ENCODE data around the gene ATP5F1E. TPM values are rescaled to one million over a fixed set of nuclear protein-coding genes. Genes with fewer than 3 reads are reported as not detected.

The ATP5F1E gene
- polyA plus RNA-seq, 6 donors from 2014 or later = 53.9 to 103 (median 75.5) TPM

DNA sequence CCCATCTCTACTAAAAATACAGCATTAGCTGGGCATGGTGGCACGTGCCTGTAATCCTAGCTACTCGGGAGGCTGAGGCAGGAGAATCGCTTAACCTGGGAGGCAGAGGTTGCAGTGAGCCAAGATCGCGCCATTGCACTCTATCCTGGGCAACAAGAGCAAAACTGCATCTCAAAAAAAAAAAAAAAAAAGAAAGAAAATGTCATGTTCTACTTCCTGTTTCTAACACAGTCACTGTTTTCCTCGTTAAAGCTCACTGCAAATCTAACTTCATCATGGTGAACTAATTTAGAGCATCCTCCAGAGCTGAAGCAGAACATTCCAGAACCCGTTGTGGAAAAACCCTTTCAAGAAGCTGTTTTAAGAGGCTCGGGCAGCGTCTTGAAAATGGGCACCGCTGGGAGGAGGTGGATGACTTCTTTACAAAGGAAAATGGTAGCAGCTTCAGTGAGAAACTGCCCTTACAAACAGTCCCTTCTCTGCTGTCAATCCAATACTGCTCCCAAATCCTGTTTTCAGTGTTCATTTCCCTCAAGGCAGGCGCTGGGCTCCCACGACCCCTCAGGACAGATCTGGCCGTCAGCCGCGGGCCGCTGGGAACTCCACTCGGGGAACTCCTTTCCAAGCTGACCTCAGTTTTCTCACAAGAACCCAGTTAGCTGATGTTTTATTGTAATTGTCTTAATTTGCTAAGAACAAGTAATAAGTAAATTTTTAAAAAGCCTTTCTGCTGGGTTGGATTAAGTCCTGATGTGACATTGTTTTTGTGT is 37.6 kb downstream of the ATP5F1E start:
- Mint-ChIP-seq H3K36me3 (peaks cover 7 to 11% of the 10 kb centered on the region in 2 donors), H3K9me3 (no peaks in the 10 kb centered on the region), H3K4me3 (peak overlapping the region in 4 of 8 donors; percentile 9 to 52 (median 32)), H3K27me3 (no peaks in the 10 kb centered on the region), H3K27ac (peak overlapping the region; percentile 5 to 87 (median 60)), H3K4me1 (peaks cover 25 to 45% (median 38%) of the 10 kb centered on the region in 3 donors)
- peak; percentile 50 to 53 for ATAC-seq (ENCODE audit: low read depth in 2 of 2)
- DNase-seq = no peak

DNA sequence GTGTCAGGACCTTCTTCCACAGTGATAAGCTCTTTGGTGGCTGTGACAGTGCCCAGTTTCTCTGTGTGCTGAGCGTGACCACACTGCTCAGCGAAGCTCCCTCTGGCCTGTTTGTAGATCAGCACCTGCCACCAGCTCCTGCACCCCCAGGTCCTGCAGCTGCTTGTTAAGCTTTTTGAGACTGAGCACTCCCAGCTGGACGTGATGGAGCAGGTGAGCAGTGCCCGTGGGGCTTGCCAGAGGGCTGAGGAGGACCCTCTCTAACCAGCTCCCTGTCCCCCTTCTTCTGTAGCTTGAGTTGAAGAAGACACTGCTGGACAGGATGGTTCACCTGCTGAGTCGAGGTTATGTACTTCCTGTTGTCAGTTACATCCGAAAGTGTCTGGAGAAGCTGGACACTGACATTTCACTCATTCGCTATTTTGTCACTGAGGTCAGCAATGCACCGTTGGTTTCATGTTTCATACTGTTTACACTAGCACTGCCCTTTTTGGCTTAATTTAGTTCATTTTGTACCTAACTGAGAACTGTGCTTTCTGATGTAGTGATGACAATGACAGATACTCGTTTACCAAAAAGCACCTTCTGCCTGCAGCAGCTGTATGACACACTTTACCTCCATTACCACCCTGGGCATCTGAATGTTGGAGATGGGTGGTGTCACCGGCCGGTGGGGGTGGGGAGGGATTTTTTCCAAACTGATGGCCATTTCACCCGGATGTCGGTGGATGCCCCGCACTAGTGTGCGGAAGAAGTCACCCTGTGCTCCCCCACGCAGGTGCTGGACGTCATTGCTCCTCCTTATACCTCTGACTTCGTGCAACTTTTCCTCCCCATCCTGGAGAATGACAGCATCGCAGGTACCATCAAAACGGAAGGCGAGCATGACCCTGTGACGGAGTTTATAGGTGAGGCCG is 38.5 kb downstream of the ATP5F1E start:
- ATAC-seq (ENCODE audit: low read depth in 2 of 2) (no peak), DNase-seq (no peak)
- Mint-ChIP-seq H3K27ac (peak overlapping the region in 5 of 6 donors; percentile 5 to 80 (median 47)), H3K4me1 (peaks cover 25 to 45% (median 38%) of the 10 kb centered on the region in 3 donors), H3K4me3 (peak overlapping the region in 3 of 8 donors; percentile 22 to 52 (median 25)), H3K27me3 (no peaks in the 10 kb centered on the region), H3K36me3 (peaks cover 7 to 11% of the 10 kb centered on the region in 2 donors), H3K9me3 (no peaks in the 10 kb centered on the region)

DNA sequence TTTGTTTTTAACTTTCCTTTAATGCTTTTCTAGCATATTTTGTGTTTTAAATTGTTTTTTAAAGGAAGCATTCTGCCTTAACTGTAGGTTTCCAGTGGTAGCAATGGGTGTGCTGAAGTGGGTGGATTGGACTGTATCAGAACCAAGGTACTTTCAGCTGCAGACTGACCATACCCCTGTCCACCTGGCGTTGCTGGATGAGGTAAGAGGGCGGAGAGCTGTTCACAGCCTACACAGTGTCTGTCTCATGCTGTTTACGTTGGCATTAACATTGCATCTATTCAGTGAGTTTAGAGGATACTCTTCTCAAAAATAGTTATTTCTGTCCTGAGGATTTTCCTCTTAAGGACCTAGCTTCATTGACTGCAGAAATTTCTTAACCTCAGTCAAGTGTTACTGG is 39.2 kb downstream of the ATP5F1E start:
- no peaks in the 10 kb centered on the region for H3K27me3 Mint-ChIP-seq
- no peak for DNase-seq
- ATAC-seq (ENCODE audit: low read depth in 2 of 2) = no peak
- H3K4me1 Mint-ChIP-seq = peaks cover 28 to 45% (median 38%) of the 10 kb centered on the region in 3 donors
- H3K4me3 Mint-ChIP-seq = no peak overlapping the region
- H3K36me3 Mint-ChIP-seq = peaks cover 11% of the 10 kb centered on the region in 2 donors
- peak overlapping the region in 4 of 6 donors; percentile 18 to 80 (median 42) for H3K27ac Mint-ChIP-seq
- no peaks in the 10 kb centered on the region for H3K9me3 Mint-ChIP-seq

DNA sequence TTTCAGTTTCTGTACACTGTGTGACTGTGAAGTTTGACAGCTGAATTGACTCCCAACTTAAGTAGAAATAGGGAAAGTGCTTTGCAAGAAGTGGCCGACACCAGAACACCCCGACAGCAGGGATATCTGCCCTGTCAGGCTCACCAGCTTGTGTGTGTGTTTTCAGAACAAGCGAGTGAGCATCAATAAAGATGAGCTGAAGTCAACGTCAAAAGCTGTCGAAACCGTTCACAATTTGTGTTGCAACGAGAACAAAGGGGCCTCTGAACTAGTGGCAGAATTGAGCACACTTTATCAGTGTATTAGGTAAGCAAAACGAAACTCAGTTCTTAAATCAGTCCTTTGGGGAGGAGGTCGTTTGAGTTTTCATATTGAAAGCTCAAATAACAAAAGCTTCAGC is 40.4 kb downstream of the ATP5F1E start:
- Mint-ChIP-seq H3K9me3 (no peaks in the 10 kb centered on the region), H3K27ac (peak overlapping the region; percentile 11 to 77 (median 38)), H3K36me3 (peaks cover 13 to 14% of the 10 kb centered on the region in 2 donors)

DNA sequence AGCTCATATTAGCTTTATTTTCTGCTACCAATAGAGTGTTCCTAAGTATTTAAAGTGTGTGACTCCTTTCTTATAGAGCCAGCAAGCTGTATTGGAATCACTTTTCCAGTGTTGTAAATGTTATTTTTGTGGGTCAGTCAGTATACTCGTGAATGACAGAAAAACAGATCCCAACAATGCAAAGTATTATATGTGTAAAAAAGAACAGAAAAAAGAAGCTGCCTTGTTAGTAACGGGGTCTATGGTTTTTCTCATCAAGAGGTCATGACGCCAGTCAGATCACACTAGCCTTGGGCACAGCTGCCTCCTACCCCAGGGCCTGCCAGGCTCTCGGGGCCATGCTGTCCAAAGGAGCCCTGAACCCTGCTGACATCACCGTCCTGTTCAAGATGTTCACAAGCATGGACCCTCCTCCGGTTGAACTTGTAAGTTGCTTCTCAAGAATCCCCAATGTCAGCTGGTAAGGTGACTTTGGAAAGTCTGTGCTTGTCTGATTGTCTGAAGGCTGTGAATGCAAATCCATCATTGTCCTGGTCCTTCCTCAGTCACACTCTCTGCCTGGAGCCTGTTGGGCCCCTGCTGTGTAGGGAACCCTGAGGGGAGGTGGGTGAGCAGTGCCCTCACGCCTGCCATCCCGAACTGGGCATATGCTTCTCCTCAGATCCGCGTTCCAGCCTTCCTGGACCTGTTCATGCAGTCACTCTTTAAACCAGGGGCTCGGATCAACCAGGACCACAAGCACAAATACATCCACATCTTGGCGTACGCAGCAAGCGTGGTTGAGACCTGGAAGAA is 41.3 kb downstream of the ATP5F1E start:
- peak overlapping the region in 5 of 6 donors; percentile 11 to 64 (median 23) for H3K27ac Mint-ChIP-seq
- peaks cover 14 to 16% of the 10 kb centered on the region in 2 donors for H3K36me3 Mint-ChIP-seq
- peaks cover 30 to 48% (median 34%) of the 10 kb centered on the region in 3 donors for H3K4me1 Mint-ChIP-seq
- no peaks in the 10 kb centered on the region for H3K27me3 Mint-ChIP-seq
- no peak overlapping the region for H3K4me3 Mint-ChIP-seq
- DNase-seq = no peak
- no peaks in the 10 kb centered on the region for H3K9me3 Mint-ChIP-seq
- no peak for ATAC-seq (ENCODE audit: low read depth in 2 of 2)

More for the DNA sequence above, 40.4 kb downstream of the ATP5F1E start:
- Mint-ChIP-seq H3K27me3 (no peaks in the 10 kb centered on the region), H3K4me3 (no peak overlapping the region), H3K4me1 (peaks cover 33 to 50% (median 34%) of the 10 kb centered on the region in 3 donors)
- no peak for ATAC-seq (ENCODE audit: low read depth in 2 of 2)
- DNase-seq = no peak

DNA sequence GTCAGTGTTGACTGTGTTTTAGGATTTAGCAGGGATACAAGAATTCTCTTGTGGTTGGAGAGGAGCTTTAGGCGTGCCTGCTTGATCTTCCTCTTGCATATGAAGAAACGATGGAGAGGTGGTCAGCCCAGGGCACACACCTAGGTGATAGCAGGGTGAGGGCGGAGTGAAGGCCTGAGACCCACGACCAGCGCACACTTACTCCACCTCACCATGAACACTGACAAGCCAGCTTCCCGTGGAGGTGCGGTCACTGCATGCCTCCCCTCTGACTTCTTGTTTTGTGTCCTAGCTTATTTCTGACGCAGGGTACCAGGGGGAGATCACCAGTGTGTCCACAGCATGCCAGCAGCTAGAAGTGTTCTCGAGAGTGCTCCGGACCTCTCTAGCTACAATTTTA is 42.9 kb downstream of the ATP5F1E start:
- Mint-ChIP-seq H3K27me3 (no peaks in the 10 kb centered on the region), H3K4me3 (no peak overlapping the region), H3K27ac (peak overlapping the region in 4 of 6 donors; percentile 24 to 50 (median 46)), H3K4me1 (peaks cover 22 to 43% (median 31%) of the 10 kb centered on the region in 3 donors), H3K36me3 (peaks cover 11 to 16% of the 10 kb centered on the region in 2 donors), H3K9me3 (no peaks in the 10 kb centered on the region)
- no peak for DNase-seq
- ATAC-seq (ENCODE audit: low read depth in 2 of 2) = no peak

DNA sequence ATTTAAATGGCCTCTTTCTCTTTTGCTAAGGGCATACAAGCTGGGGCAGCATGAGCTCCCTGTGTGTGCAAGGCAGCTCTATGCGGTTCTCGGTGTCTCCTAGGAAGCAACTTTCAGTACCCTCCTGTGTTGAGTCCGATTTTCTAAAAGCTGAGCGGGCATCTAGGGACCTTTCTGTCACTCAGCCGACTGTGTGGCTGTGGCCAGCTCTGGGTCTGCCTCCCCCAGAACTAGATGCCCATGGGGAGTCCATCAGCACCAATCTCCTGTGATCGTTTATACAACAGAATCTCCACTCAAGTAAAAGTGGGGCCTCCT is 43.6 kb downstream of the ATP5F1E start:
- Mint-ChIP-seq H3K4me1 (peaks cover 21 to 43% (median 33%) of the 10 kb centered on the region in 3 donors), H3K9me3 (no peaks in the 10 kb centered on the region), H3K27me3 (no peaks in the 10 kb centered on the region), H3K4me3 (no peak overlapping the region), H3K36me3 (peaks cover 11 to 16% of the 10 kb centered on the region in 2 donors), H3K27ac (peak overlapping the region in 3 of 6 donors; percentile 43 to 50 (median 49))
- DNase-seq (no peak), ATAC-seq (ENCODE audit: low read depth in 2 of 2) (no peak)

DNA sequence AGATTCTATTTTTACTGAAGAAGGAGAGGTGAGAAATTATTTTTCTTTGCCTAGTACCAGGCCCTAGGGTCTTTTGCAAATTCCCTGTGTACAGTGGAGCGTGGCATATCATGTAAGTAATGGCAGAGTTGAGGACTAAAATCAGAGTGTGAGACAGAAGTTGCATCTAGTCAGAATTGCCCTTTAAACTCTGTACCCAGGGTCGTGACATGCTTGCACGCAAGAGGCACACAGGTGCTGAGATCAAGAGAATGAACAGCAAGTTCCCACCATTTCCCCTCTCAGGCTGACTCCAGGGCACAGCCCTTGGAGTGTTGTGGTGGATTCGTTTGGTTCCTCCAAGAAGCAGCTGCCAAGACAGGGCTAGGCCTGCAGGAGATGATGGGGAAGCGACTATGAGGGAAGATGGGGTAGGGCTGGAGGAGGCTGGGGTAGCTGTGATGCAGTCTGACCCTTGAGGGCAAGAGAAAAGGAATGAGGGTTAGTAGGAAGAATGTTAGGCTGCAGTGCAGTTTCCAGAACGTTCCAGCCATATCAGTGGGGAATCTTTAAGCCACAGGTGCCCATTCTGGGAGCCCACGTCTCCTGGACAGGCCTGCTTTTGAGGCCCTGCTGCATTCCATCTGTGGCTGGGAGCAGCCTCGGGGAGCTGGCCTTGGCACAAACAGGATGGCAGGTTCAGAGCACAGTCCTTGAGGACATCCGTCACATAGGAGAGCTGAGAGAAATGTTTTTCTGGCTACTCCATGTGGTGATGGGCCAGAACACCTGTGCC is 44.2 kb downstream of the ATP5F1E start:
- H3K27ac Mint-ChIP-seq = peak overlapping the region in 4 of 6 donors; percentile 4 to 80 (median 46)
- peaks cover 11 to 16% of the 10 kb centered on the region in 2 donors for H3K36me3 Mint-ChIP-seq

DNA sequence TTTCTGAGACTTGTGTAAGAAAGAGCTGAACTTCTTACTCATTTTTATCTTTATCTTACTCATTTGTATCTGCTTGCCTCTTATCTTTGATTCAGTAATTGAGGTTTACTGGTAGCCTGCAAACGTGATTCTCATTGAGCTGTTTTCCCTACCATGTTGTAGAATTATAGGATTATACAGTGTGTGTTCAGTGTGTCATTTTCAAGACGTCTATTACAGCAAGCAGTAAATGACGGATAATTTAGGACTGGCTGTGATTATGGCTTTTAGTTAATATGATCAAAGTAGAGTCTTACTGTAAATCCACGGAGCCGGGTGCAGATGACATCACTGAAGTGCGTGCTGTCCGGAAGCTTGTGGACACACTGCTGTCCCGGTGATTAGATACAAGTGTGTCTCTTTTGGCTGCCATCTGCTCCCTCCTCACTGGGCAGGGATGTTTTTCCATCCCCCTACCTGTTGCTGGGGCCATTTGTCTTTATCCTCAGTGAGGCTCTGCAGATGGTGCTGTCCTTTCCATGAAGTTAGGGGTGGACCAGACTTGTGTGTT is 45.1 kb downstream of the ATP5F1E start:
- Mint-ChIP-seq H3K36me3 (peaks cover 11 to 16% of the 10 kb centered on the region in 2 donors), H3K4me1 (peaks cover 28 to 42% (median 40%) of the 10 kb centered on the region in 3 donors), H3K9me3 (no peaks in the 10 kb centered on the region), H3K27ac (peak overlapping the region in 3 of 6 donors; percentile 10 to 47 (median 13)), H3K27me3 (no peaks in the 10 kb centered on the region), H3K4me3 (peak overlapping the region in 1 of 8 donors; percentile 63)
- ATAC-seq (ENCODE audit: low read depth in 2 of 2) (no peak), DNase-seq (no peak)

More for the DNA sequence above, 44.2 kb downstream of the ATP5F1E start:
- Mint-ChIP-seq H3K4me3 (no peak overlapping the region), H3K27me3 (no peaks in the 10 kb centered on the region), H3K9me3 (no peaks in the 10 kb centered on the region), H3K4me1 (peaks cover 18 to 41% (median 33%) of the 10 kb centered on the region in 3 donors)
- no peak for ATAC-seq (ENCODE audit: low read depth in 2 of 2)
- DNase-seq = no peak

DNA sequence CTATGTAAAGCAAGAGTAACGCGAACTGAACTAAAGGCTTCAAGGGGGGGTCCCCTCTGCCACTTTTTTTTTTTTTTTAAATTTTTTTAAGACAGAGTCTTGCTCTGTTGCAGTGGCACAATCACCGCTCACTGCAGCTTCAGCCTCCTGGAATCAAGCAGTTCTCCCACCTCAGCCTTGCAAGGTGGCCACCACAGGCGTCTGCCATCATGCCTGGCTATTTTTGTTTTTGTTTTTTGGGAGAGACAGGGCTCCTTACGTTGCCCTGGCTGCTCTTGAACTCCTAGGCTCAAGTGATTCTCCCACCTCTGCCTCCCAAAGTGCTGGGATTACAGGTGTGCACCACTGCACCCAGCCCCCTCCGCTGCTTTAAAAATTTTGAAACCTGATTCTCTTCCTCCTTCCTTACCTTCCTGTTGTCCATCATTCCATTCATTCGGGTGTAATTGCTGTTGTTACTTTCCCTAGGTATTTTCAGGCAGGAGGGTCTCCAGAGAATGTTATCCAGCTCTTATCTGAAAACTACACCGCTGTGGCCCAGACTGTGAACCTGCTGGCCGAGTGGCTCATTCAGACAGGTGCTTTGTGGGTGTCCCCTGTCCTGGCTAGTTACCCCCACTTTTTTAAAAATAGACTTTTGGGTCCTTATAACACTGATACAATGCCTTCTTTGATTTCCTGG is 45.7 kb downstream of the ATP5F1E start:
- no peak for ATAC-seq (ENCODE audit: low read depth in 2 of 2)
- peaks cover 6 to 16% of the 10 kb centered on the region in 2 donors for H3K36me3 Mint-ChIP-seq
- peak overlapping the region in 1 of 8 donors; percentile 63 for H3K4me3 Mint-ChIP-seq
- H3K4me1 Mint-ChIP-seq = peaks cover 32 to 47% (median 38%) of the 10 kb centered on the region in 3 donors
- DNase-seq = no peak
- no peaks in the 10 kb centered on the region for H3K27me3 Mint-ChIP-seq
- peak overlapping the region in 3 of 6 donors; percentile 13 to 86 (median 72) for H3K27ac Mint-ChIP-seq
- H3K9me3 Mint-ChIP-seq = no peaks in the 10 kb centered on the region

DNA sequence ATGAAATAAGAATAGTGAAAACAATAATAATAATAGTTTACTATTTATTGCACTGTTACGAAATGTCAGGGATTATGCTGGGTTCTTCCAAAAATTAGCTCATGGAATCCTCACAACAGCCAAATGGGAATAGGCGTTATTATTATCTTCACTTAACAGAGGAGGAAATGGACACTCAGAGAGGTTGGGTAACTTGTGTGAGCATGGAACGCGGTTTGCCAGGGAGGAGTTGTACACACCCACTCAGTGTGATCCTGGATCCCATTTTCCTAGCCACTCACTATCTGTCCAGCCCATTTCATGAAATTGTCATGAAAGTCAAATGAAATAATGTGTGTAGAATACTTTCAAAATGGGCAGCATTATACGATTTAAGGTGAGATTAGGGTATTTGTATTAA is 46.5 kb downstream of the ATP5F1E start:
- DNase-seq = no peak
- no peak overlapping the region for H3K4me3 Mint-ChIP-seq
- no peak for ATAC-seq (ENCODE audit: low read depth in 2 of 2)
- peak overlapping the region in 1 of 6 donors; percentile 87 for H3K27ac Mint-ChIP-seq
- peaks cover 32 to 47% (median 36%) of the 10 kb centered on the region in 3 donors for H3K4me1 Mint-ChIP-seq
- no peaks in the 10 kb centered on the region for H3K27me3 Mint-ChIP-seq
- H3K36me3 Mint-ChIP-seq = peaks cover 5 to 16% of the 10 kb centered on the region in 2 donors
- H3K9me3 Mint-ChIP-seq = no peaks in the 10 kb centered on the region

All from naive B cell (primary cell).